Inferior parietal cortex (tissue), 1 donor: Measurements from ENCODE around the gene MELTF.
"Not testable (repeated sequence)": the region's sequence is repeated elsewhere in the genome, so short reads cannot be mapped to it uniquely, and the experiment has no call there.

ENCODE experiments used
- DNase-seq: peaks from one replicate; pipeline ENCODE4 v3.0.0-alpha.2; 2016; ENCODE audit errors: extremely low spot score

MELTF gene

DNA sequence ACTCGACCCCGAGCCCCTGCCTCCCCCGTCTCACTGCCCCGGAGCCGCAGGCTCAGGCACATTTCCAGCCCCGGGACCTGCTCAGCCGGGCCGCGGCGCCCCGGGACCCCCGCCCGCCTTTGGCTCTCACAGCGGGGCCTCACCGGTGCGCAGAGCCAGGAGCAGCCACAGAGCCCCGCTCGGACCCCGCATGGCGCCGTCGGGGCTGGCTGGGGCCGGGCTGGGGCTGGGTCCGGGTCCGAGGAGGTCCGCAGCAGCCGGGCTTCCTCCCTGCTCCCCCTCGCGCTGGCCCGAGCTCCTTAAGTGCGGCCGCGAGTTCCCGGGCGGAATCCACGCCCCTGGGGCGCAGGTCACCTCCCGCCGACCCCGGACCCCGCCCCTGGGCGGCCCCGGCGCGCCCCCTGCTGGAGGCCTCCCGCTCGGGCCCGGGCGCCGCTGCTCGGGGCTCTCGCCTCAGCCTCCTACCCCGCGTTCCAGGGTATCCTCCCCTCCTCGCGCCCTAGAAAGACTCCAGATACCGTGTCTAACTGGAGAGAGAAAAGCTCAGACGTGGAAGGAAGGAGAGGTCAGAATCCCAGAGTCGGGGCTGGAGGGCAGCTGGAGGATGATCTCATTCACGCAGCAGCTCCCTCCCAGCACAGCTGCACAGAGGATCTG is at the start of gene MELTF:
Gene MELTF (minus strand): TSS at position 307 of the 657 bp plus-strand sequence. CDS start 115 bp downstream, at position 192.
- DNase-seq = no peak

DNA sequence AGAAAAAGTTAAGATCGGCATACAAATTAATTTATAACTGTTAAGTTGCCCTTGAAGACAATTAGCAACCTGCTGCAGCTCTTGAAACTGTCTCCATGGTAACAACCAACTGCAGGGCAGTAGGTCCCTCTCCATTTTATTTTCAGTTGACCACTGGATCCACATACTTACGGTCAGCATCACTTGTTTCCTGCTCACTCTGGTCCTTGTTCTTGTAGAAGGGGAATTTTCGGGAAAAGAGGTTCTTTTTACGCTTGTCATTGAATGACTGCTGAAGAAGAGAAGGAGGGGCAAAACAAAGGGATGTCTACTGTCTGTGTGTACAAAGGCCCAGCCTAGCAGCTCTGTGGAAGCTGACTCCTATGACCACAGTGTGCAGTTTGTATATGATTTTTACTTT is 46.8 kb upstream of the MELTF start:
- DNase-seq = no peak

DNA sequence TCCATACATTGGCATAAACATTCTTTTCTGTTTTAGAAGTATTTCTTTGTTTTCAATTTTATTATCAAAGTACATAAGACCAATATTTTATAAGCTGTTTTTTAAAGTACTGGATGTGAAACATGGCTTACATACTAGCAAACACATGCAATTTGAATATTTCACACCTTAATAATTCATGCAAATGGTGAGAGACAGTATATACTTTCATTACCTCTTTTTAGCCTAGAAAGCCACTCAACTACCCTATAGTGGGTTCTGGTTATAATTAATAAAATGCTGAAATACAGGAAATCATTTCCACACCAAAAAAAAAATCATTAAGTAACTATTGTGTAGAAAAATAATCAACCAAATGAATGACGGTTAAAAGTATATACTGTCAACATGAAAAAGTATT is 38.5 kb upstream of the MELTF start:
- DNase-seq = no peak

DNA sequence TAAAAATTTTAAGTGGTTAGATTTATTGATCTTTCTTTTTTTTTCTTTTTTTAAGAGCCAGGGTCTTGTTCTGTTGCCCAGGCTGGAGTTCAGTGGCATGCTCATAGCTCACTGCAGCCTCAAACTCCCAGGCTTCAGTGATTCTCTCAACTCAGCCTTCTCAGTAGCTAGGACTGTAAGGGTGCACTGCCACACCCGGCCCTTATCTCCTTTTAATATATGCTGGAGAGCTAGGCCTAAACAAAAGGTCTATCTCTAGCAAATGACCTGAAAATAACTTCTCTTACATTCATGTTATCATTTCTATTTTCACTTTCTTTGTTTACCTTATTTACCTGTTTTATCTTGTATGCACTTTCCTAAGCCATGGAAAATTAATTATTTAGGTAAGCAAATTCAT is 35.2 kb upstream of the MELTF start:
- DNase-seq = no peak

DNA sequence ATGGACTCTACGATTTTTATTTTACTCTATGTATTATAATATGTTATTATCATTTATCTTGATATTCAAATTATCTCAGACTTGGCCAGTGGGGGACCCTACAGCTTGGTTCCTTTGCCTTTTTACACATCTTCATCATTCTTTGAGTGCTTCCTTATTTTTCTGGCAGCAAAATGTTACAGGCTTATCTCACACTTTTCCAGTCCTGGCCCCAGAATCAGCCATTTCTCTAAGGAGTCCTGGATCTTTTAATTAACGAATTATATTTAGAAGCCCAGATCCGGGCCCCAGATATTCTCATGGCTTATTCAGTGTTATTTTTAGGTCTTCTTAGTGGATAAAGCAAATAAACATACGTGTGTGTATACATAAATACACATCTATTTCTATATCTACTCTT is 32.8 kb upstream of the MELTF start:
- DNase-seq = no peak

DNA sequence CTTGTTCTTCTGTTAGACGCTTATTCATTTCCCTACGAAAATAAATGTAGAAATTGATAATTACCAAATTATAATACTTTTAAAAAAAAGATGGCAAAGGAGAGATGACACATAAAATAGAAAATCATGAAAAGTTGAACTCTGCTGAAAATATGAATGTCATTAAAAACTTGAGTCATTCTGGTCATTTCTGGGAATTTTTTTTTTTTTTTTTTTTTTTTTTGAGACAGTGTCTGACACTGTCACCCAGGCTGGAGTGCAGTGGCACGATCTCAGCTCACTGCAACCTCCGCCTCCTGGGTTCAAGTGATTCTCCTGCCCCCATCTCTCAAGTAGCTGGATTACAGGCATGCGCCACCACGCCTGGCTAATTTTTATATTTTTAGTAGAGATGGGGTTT is 22.0 kb upstream of the MELTF start:
- not testable (repeated sequence) for DNase-seq

DNA sequence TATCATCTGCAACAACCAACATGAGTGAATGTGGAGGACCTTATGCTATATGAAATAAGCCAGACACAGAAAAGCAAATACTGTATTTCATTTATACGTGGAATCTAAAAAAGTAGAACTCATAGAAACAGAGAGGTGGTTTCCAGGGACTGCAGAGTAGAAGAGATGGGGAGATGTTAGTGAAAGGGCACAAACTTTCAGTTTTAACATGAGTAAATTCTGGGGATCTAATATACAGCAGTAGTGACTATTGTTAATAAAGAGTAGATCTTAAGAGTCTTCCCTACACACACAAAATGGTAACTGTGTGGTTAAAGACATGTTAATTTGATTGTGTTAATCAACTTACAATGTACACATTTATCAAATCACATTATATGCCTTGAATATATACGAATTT is 20.9 kb upstream of the MELTF start:
- no peak for DNase-seq

DNA sequence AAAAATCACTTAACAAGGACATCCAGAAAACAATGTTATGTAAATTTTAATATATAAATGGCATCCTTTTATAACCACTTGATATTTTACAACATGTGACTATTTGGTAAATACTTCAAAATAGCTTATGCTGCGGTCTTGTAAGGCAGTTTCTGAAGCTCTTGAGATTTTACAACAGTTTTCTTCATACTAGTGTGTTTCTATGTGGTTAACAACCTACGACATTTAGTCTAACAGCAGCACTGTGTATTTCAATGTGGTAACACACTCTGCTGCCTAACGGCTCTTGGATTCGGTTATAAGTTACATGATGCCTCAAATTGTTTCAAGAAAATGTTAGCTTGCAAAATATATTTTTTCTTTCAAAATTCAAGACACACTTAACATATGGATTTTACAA is 12.9 kb upstream of the MELTF start:
- DNase-seq = no peak

DNA sequence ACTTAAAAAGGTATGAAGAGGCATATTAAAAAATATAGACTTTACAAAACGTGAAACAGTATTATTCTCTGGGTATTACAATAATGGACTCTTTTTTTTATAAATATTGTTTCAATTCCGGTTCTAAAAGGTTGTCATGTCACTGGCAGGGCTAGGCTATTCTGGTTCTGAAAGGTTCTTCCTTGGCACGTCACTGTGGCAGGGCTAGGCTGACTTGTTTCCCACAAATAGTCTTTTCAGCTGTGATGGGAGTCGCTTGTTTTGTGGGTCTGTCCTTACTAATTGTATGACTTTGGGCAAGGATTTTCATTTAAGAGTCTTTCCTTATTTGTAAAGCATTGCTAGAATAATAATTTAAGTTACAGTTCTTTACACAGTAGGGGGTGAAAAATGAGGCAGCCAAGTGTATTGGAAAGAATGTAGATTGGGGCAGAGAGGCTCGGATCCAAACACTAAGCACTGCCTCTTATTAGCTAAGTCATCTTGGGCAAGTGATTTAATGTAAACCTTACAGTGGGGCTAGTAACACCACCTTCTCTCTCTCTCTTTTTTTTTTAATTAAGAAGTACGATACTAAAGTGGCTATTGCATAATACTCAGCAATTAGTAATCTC is 12.4 kb upstream of the MELTF start:
- no peak for DNase-seq

DNA sequence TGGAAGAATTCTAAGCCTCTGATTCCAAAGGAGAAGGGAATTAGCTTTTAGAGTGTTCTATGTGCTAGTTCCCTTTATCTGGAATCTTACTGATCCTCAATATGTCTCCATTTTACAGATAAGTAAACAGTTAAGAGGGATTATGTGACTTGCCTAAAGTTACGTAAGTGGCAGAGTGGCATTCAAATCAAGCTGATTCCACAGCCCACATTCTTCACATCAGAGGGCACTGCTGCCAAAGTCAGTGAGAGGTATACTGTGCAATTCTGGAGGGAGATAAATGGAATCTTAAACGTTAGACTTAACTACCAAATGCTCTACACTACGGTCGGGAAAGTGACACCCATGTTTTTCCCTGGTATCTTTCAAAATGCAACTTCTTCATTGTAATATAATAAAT is 11.0 kb upstream of the MELTF start:
- no peak for DNase-seq

DNA sequence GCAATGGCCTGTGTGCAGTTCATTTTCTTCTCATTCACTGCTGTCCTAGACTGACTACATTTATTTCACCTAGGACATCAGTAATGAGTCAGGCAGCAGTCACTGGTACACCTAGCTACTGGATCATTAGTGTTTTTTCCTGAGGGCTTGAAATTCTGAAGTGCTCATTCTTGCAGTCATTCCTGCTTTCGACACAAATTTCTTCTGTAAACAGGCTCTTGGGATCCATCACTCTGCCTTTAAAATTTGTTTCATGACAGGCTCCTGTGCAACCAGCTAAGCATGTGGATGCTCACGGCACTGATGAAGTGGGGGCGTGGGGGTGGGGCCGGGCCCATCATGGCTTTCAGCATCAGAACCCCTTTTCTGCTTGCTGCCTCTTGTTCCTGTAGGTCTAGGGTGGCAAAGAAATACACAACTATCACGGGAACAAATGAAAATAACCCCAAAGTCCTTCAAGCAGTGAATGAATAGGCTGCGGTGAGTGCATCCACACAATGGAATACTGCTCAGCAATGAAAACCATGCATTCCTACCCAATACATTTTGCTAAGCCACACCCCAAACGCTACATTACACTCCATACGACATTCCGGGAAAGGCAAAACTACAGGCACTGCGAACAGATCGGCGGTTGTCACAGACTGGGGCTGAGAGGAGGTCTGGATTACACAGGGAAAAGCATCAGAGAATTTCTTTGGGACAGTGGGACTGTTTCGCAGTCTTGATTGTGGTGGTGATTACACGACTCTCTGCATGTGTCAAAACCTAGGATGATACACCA is 9.3 kb upstream of the MELTF start:
- DNase-seq = no peak

DNA sequence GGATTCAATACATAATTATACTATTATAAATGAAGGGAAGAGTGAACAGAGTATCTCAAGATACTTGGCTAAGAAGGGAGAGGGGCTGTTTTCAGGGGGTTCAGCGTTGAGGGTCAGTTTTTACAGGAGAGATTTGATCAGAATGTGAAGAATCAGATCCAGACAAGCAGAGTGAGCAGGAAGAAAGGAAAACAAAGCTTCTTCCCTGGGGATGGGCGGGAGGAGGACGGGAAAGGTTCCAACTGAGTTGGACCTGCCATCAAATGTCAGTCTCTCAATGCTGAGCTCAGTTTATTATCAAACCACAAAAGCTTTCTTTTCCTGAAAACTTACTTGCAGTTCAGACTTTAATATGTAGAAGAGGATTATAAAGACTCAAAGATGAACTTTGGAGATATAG is 6.0 kb upstream of the MELTF start:
- no peak for DNase-seq

DNA sequence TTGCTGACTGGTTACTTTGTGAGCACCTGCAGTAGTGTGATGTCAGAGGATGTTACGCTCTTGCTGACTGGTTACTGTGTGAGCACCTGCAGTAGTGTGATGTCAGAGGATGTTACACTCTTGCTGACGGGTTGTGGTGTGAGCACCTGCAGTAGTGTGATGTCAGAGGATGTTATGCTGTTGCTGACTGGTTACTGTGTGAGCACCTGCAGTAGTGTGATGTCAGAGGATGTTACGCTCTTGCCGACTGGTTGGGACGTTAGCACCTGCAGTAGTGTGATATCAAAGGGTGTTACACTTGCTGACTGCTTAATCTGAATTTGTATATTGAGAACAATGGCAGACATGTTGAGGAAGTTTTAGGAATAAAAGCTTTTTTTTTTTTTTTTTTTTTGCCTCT is 5.2 kb upstream of the MELTF start:
- DNase-seq = not testable (repeated sequence)

DNA sequence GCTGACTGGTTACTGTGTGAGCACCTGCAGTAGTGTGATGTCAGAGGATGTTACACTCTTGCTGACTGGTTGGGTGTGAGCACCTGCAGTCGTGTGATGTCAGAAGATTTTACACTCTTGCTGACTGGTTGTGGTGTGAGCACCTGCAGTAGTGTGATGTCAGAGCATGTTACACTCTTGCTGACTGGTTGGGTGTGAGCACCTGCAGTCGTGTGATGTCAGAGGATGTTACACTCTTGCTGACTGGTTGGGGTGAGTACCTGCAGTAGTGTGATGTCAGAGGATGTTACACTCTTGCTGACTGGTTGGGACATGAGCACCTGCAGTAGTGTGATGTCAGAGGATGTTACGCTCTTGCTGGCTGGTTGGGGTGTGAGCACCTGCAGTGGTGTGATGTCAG is 4.1 kb upstream of the MELTF start:
- DNase-seq = not testable (repeated sequence)

DNA sequence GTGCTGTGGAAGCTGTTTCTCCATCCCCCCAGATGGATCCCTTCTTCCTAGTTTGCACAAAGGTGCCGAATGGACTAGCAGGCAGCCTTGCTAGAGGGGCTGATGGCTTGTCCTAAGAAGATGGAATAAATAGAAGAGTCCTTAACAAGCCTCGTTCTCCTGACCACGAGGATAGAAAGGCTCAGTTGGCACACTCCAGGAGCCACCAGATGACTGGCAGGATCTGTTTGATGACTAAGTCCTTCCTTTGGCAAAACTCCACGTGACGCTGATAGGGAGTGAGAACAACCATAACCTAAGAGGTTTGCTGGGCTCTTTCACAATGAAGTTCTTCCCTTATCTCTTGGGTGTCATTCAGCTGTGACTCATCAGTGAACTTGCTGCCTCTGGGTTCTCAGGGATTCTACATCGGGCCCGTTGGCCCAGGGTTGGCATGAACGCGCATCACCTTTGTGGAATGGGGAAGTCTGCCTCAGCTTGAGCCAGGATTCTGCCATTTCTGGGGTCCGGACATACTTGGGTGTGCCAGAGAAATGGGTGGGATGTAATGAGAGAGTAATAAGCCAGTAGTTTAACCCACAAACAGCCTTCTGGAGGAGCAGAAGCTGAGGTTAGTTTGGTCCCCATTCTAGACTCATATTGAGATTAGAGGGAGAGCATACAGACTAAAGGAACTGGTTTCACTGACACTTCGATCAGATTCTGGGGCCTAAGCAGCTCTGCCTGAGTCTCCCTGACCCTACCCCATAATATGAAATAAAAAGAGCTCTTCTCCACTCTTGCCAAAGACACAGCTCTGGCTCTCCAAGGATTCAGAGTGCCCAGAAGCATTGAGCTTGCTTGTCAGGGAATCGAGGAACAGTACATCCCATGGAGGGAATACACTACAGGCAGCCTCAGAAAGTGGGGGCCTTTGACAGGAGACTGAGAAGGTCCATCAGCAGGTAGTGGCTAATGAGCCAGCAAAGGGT is 2.0 kb upstream of the MELTF start:
- DNase-seq = peak; percentile 73

DNA sequence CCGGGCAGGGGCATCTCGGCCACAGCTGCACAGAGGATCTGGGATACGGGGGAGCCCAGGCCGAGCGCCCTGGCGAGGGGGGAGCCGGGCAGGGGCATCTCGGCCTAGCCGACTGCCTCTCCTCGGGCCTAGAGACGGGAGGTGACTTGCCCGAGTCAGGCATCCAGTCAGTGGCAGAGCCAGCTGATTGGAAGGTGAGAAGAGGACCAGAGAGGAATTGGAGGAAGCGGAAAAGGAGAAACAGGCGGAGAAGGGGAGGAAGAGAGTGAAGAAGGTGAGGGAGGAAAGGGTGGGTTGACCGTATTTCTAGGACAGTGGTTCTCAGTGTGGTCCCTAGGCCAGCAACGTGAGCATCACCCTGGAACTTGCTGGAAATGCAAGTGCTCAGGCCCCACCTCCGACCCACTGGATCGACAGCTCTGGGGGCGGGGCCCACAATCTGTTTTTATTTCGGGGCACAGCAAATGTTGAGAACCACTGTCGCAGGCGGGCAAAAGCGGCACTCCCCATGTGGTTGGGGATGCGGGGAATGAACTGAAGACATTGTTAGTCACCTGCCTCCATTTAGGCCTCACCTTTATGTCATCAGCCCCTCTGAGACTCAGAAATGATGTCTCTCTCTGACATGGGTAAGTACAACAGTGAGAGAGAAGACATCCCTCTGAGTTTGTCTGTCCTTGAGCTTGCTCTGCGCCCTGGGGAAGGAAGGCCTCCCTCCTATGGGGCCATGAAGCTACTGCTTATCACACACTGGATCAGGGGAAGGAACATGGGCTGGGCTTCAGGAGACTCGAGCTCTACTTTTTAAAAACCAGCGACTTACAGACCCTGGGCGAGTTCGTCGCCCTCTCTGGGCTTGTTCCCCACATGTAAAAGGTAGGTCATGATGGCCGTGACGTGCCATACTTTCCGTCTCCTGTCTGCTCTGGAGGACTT is 1.0 kb upstream of the MELTF start:
- no peak for DNase-seq

DNA sequence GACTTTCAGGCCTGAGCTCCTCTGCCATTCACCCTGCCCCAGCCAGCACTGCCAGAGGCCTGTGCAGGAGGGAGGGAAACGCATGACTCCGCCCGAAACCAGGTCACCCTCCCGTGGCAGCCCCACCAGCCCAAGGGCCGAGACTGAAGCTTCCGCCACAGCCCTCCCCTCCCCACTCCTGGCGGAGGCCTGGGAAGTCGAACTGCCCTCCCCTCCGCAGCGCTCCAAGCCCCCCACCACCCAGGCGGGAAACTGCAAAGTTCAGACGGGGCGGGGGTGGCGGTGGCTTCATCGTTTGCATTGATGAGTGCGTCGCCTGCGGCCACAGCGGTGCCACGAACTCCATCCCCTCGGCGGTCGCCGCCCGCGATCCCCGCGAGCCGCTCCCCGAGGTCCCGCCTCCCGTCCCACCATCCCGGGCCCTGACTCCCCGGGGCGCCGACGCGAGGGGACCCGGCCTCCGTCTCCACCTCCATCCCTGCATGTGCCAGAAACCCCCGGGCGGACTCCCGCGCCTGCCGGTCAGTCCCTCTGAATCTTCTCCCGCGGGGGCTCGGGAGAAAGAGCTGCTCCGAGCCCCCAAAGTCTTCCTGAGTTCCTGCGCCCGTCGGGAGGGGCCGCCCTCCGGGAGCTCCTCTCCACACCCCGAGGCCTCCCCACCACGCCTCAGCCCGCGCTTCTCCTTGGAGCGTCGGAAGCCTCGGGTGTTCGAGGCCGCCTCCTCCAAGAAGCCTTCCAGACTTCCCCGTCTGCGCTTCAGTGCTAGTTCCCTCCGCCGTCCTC is 698 bp downstream of the MELTF start:
- no peak for DNase-seq

DNA sequence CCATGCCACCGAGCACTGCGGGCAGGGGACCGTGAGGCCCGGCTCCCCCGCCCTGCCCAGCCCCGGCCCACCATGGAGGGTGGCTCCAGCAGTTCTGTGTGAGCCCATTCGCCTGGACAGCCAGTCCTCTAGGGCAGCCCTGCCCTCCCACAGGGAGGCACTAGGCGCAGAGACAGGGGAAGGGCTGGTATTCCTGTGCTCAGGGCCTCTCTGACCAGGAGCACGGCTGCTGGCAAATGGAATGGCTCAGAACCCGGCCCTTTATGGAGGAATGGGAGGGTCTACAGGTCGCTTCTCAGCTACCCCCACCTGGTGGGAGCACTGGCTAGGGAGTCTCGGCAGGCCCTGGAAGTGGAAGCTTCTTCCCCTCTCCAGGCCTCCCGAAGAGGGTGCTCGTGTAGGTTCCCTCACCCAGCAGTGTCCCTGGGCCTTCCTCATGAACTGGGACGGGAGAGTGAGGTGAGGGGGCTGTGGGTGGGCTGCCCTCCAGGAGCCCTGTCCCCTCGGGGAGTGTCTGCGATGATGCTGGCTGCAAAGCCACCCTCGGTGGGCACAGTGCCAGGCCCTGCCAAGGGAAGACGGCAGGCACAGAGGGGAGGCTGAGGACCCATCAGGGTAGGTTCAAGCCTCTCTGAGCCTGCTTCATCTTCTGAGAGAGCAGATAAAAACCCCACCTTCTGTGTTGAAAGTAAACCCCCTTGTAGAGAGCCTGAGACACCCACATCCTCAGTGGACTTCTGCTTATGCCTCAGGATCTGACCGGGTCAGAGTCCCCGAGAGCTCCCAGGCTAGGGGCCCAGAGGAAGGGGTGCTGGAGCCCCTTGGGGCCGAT is 1.5 kb downstream of the MELTF start:
- DNase-seq = no peak
